Measurements from ENCODE around the gene KCNT1. TPM values are rescaled to one million over a fixed set of nuclear protein-coding genes. Genes with fewer than 3 reads are reported as not detected.

Gene KCNT1
- total RNA-seq, 1 experiment from 2014 or later, result not detected

GRCh38 chr9:135745686-135746324, 43.8 kb downstream of the KCNT1 start:
- no peak for DNase-seq (ENCODE audit: low read depth)

GRCh38 chr9:135746565-135746964, 44.6 kb downstream of the KCNT1 start:
- DNase-seq (ENCODE audit: low read depth), result no peak

GRCh38 chr9:135747311-135747710, 45.3 kb downstream of the KCNT1 start:
- DNase-seq (ENCODE audit: low read depth), result no peak

- no peak for DNase-seq (ENCODE audit: low read depth)
Observed at GRCh38 chr9:135748676-135749075, 46.7 kb downstream of the KCNT1 start.

- no peak for DNase-seq (ENCODE audit: low read depth)
Observed at GRCh38 chr9:135749171-135750045, 47.4 kb downstream of the KCNT1 start.

GRCh38 chr9:135750786-135751185, 48.8 kb downstream of the KCNT1 start:
- DNase-seq (ENCODE audit: low read depth), result no peak

- DNase-seq (ENCODE audit: low read depth), result no peak
Observed at GRCh38 chr9:135751501-135751900, 49.5 kb downstream of the KCNT1 start.

- no peak for DNase-seq (ENCODE audit: low read depth)
Observed at GRCh38 chr9:135752281-135753204, 50.6 kb downstream of the KCNT1 start.

GRCh38 chr9:135753391-135754105, 51.6 kb downstream of the KCNT1 start:
- DNase-seq (ENCODE audit: low read depth), result no peak

GRCh38 chr9:135756576-135756975, 54.6 kb downstream of the KCNT1 start:
- no peak for DNase-seq (ENCODE audit: low read depth)

- no peak for DNase-seq (ENCODE audit: low read depth)
Observed at GRCh38 chr9:135757356-135757755, 55.4 kb downstream of the KCNT1 start.

GRCh38 chr9:135758056-135758455, 56.1 kb downstream of the KCNT1 start:
- no peak for DNase-seq (ENCODE audit: low read depth)

- no peak for DNase-seq (ENCODE audit: low read depth)
Observed at GRCh38 chr9:135758870-135759269, 56.9 kb downstream of the KCNT1 start.

- DNase-seq (ENCODE audit: low read depth), result no peak
Observed at GRCh38 chr9:135759676-135760300, 57.8 kb downstream of the KCNT1 start.

GRCh38 chr9:135760465-135760864, 58.5 kb downstream of the KCNT1 start:
- DNase-seq (ENCODE audit: low read depth), result no peak

GRCh38 chr9:135761150-135761844, 59.3 kb downstream of the KCNT1 start:
- DNase-seq (ENCODE audit: low read depth), result no peak

GRCh38 chr9:135761845-135762168, 59.8 kb downstream of the KCNT1 start:
- DNase-seq (ENCODE audit: low read depth), result no peak

- DNase-seq (ENCODE audit: low read depth), result no peak
Observed at GRCh38 chr9:135762921-135763320, 60.9 kb downstream of the KCNT1 start.

GRCh38 chr9:135763716-135764446, 61.9 kb downstream of the KCNT1 start:
- DNase-seq (ENCODE audit: low read depth), result no peak

- DNase-seq (ENCODE audit: low read depth), result no peak
Observed at GRCh38 chr9:135764731-135765130, 62.7 kb downstream of the KCNT1 start.
